ENCODE results near the gene EIF3I. TPM values are rescaled to one million over a fixed set of nuclear protein-coding genes. Genes with fewer than 3 reads are reported as not detected.

EIF3I gene
- total and polyA plus RNA-seq, 2 donors: 155 to 161 TPM

DNA sequence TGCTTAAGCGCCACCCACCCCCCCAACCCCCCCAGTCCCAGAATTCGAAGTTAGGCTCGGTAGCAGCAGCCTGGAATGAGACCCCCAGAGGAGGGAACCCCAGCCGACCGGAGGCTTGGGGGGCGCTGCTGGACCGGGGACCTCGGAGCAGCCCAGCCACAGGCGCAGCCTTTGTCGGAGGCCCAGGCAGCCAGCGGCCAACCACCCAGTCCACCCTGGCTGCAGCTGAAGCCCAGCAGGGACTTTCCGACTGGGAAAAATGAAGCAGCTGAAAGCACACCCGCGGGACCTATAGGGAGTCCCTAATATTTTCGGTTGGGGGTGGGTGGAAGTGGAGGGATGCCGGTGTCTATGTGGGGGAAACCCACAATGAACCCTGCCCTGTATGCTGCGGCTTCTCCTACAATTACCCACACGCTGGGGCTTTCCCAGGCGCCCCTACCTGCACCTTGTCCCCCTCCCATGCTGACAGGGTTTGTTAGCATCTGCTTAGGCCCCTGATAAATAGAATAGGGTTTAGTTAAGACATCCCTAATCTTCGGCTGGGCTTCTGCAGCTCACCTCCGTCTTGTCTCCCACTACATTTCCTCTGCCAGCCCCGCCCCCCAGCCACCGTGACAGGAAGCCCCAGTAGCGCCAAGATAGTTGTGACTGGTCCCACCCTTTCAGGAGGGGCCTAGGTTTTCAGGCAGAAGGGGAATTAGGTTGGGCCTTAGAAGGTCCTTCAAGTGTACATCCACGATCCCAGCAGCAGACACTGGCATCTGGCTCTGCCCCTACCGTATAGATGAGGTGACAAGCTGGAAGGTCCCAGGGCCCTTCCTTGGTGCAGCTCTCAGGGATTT, 21.0 kb upstream of the EIF3I start:
- 1% methylated on average over 26 of the region's 26 CpGs for WGBS
- no peaks in the 10 kb centered on the region for H3K27me3 ChIP-seq (ENCODE audit: control insufficient read depth in 2 of 2, insufficient read depth in 1 of 2, low read length in 1 of 2)
- H3K4me1 ChIP-seq (ENCODE audit: control insufficient read depth in 2 of 2, insufficient read depth in 2 of 2, low read length in 2 of 2): peaks cover 17 to 47% of the 10 kb centered on the region in 2 donors

GRCh38 chr1:32204943-32205361, 17.3 kb upstream of the EIF3I start:
- 79% methylated on average over 26 of the region's 26 CpGs for WGBS
- DNase-seq (ENCODE audit: low read depth in 6 of 9, low spot score in 9 of 9): no peak
- peaks cover 7 to 16% of the 10 kb centered on the region in 2 donors for H3K36me3 ChIP-seq (ENCODE audit: control insufficient read depth in 2 of 2, insufficient read depth in 2 of 2, low read length in 1 of 2)
- peaks cover 14 to 39% of the 10 kb centered on the region in 2 donors for H3K4me1 ChIP-seq (ENCODE audit: control insufficient read depth in 2 of 2, insufficient read depth in 2 of 2, low read length in 2 of 2)
- H3K27ac ChIP-seq (ENCODE audit: low read depth in 1 of 2, low read length in 1 of 2): no peak overlapping the region
- peak overlapping the region; percentile 61 to 64 for H3K4me3 ChIP-seq (ENCODE audit: low read length in 2 of 2)
- H3K9me3 ChIP-seq (ENCODE audit: control insufficient read depth in 2 of 2, insufficient read depth in 1 of 2, low read length in 1 of 2): no peaks in the 10 kb centered on the region
- H3K27me3 ChIP-seq (ENCODE audit: control insufficient read depth in 2 of 2, insufficient read depth in 1 of 2, low read length in 1 of 2): no peaks in the 10 kb centered on the region

More for the DNA sequence above, 21.0 kb upstream of the EIF3I start:
- peak in 7 of 9 donors; percentile 55 to 90 (median 76) for DNase-seq (ENCODE audit: low read depth in 6 of 9, low spot score in 9 of 9)
- H3K36me3 ChIP-seq (ENCODE audit: control insufficient read depth in 2 of 2, insufficient read depth in 2 of 2, low read length in 1 of 2): peaks cover 17 to 28% of the 10 kb centered on the region in 2 donors
- H3K9me3 ChIP-seq (ENCODE audit: control insufficient read depth in 2 of 2, insufficient read depth in 1 of 2, low read length in 1 of 2): no peaks in the 10 kb centered on the region
- peak overlapping the region; percentile 73 to 90 for H3K4me3 ChIP-seq (ENCODE audit: low read length in 2 of 2)
- peak overlapping the region; percentile 85 to 93 for H3K27ac ChIP-seq (ENCODE audit: low read depth in 1 of 2, low read length in 1 of 2)

GRCh38 chr1:32205401-32206370, 16.5 kb upstream of the EIF3I start, which contains the start of gene IQCC:
Gene IQCC (plus strand): TSS chr1:32205671. CDS start chr1:32205682, 11 bp downstream.
- Histone ChIP-seq H3K4me3 (ENCODE audit: low read length in 2 of 2) (peak within 1 kb of the TSS; percentile 61 to 64), H3K36me3 (ENCODE audit: control insufficient read depth in 2 of 2, insufficient read depth in 2 of 2, low read length in 1 of 2) (peaks cover 7 to 16% of the 10 kb centered on the region in 2 donors), H3K27ac (ENCODE audit: low read depth in 1 of 2, low read length in 1 of 2) (peak within 1 kb of the TSS; percentile 25 to 63), H3K27me3 (ENCODE audit: control insufficient read depth in 2 of 2, insufficient read depth in 1 of 2, low read length in 1 of 2) (no peaks in the 10 kb centered on the region), H3K4me1 (ENCODE audit: control insufficient read depth in 2 of 2, insufficient read depth in 2 of 2, low read length in 2 of 2) (peaks cover 11 to 35% of the 10 kb centered on the region in 2 donors), H3K9me3 (ENCODE audit: control insufficient read depth in 2 of 2, insufficient read depth in 1 of 2, low read length in 1 of 2) (no peaks in the 10 kb centered on the region)
- DNase-seq (ENCODE audit: low read depth in 6 of 9, low spot score in 9 of 9): peak in 8 of 9 donors; percentile 68 to 89 (median 76)
- 4% methylated on average over 77 of the region's 77 CpGs for WGBS

DNA sequence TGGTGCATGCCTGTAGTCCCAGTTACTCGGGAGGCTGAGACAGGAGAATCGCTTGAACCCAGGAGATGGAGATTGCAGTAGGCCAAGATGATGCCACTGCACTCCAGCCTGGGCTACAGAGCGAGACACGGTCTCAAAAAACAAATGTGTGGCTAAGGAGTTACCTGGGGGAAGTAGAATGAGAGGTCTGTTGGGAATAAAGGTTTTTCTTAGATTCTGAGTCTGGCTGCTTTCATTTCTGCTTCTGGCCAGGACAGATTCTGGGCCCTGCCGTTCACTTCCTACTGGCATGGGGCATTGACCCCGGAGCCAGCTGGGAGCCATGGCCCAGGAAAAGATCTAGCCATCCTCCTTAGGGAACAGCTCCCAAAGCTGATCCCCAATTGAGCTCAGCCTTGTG, 13.7 kb upstream of the EIF3I start:
- DNase-seq (ENCODE audit: low read depth in 6 of 9, low spot score in 9 of 9): no peak

GRCh38 chr1:32208891-32209328, 13.3 kb upstream of the EIF3I start, which contains the start of gene DCDC2B:
Gene DCDC2B (plus strand): TSS chr1:32209089. CDS start chr1:32209094, 5 bp downstream.
- H3K27ac ChIP-seq (ENCODE audit: low read depth in 1 of 2, low read length in 1 of 2): no peak within 1 kb of the TSS
- H3K27me3 ChIP-seq (ENCODE audit: control insufficient read depth in 2 of 2, insufficient read depth in 1 of 2, low read length in 1 of 2): no peaks in the 10 kb centered on the region
- H3K36me3 ChIP-seq (ENCODE audit: control insufficient read depth in 2 of 2, insufficient read depth in 2 of 2, low read length in 1 of 2): peaks cover 7 to 16% of the 10 kb centered on the region in 2 donors
- H3K4me1 ChIP-seq (ENCODE audit: control insufficient read depth in 2 of 2, insufficient read depth in 2 of 2, low read length in 2 of 2): peaks cover 6 to 15% of the 10 kb centered on the region in 2 donors
- H3K9me3 ChIP-seq (ENCODE audit: control insufficient read depth in 2 of 2, insufficient read depth in 1 of 2, low read length in 1 of 2): no peaks in the 10 kb centered on the region
- WGBS: 94% methylated on average over 5 of the region's 5 CpGs
- no peak within 1 kb of the TSS for H3K4me3 ChIP-seq (ENCODE audit: low read length in 2 of 2)
- DNase-seq (ENCODE audit: low read depth in 6 of 9, low spot score in 9 of 9): no peak

More for the DNA sequence above, 13.7 kb upstream of the EIF3I start:
- Histone ChIP-seq H3K27ac (ENCODE audit: low read depth in 1 of 2, low read length in 1 of 2) (no peak overlapping the region), H3K27me3 (ENCODE audit: control insufficient read depth in 2 of 2, insufficient read depth in 1 of 2, low read length in 1 of 2) (no peaks in the 10 kb centered on the region), H3K36me3 (ENCODE audit: control insufficient read depth in 2 of 2, insufficient read depth in 2 of 2, low read length in 1 of 2) (peaks cover 7 to 16% of the 10 kb centered on the region in 2 donors), H3K4me3 (ENCODE audit: low read length in 2 of 2) (no peak overlapping the region), H3K4me1 (ENCODE audit: control insufficient read depth in 2 of 2, insufficient read depth in 2 of 2, low read length in 2 of 2) (peaks cover 6 to 15% of the 10 kb centered on the region in 2 donors), H3K9me3 (ENCODE audit: control insufficient read depth in 2 of 2, insufficient read depth in 1 of 2, low read length in 1 of 2) (no peaks in the 10 kb centered on the region)
- 97% methylated on average over 6 of the region's 6 CpGs for WGBS

DNA sequence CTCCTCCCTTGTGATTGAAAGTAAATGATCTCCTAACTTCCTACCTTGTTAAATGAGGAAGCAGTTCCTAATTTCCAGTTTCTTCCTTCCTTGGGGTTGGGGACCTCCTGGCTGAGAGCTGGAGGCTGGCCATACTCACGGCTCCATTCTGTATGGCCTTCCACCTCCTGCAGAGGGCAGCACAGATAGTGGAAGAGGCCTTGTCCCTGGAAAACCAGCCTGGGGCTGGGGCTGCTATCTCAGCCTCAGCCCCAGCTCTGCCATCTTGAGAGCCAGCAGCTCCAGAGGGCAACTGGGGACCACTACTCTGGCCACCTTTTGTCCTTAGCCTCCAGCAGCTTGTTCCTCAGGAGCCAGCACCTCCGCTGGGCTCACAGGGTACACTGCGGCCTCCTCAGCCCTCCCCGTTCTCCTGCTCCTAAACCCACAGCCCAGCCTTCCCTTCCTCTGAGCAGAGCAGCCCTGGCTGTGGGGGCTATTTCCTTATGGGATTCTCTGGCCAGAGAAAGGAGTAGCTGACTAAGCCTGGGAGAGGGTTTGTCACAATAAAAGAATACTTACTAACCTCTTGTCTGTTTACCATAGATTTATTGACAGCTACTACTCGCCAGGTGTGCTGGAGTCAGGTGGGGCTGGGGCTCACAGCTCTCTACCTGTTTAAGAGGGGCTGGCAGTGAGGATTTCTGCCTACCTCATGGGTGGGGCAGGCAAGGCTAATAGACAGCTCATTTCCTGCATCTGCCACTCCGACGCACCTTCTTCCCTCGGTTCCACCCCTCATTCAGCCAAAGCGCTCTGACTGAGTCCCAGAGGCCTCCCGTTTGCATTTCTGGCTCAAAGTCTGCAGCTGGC, 6.4 kb upstream of the EIF3I start:
- Histone ChIP-seq H3K36me3 (ENCODE audit: control insufficient read depth in 2 of 2, insufficient read depth in 2 of 2, low read length in 1 of 2) (peaks cover 23 to 30% of the 10 kb centered on the region in 2 donors), H3K4me1 (ENCODE audit: control insufficient read depth in 2 of 2, insufficient read depth in 2 of 2, low read length in 2 of 2) (peaks cover 0 to 7% of the 10 kb centered on the region in 2 donors), H3K4me3 (ENCODE audit: low read length in 2 of 2) (no peak overlapping the region), H3K27me3 (ENCODE audit: control insufficient read depth in 2 of 2, insufficient read depth in 1 of 2, low read length in 1 of 2) (no peaks in the 10 kb centered on the region), H3K27ac (ENCODE audit: low read depth in 1 of 2, low read length in 1 of 2) (no peak overlapping the region), H3K9me3 (ENCODE audit: control insufficient read depth in 2 of 2, insufficient read depth in 1 of 2, low read length in 1 of 2) (no peaks in the 10 kb centered on the region)
- DNase-seq (ENCODE audit: low read depth in 6 of 9, low spot score in 9 of 9): peak in 5 of 9 donors; percentile 51 to 77 (median 59)
- WGBS: 90% methylated on average over 10 of the region's 10 CpGs

DNA sequence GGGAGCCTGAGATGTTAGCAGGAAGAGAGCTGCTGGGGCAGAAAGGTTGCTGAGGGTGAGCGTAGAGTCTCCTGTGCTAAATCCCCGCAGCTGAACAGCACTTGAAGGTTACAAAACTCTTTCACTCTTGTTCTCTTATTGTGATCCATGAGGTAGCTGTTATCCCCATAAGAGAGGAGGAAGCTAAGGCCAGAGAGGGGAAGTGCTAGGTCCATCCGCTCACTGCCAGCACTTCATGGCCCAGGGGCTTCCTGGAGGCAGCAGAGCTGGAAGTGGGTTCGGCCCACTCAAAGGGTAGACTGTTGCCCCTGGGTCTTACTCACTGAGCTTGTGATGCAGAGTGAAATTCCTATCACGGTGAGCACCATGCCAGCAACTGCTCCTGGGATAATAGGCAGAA, 5.6 kb upstream of the EIF3I start:
- no peaks in the 10 kb centered on the region for H3K9me3 ChIP-seq (ENCODE audit: control insufficient read depth in 2 of 2, insufficient read depth in 1 of 2, low read length in 1 of 2)
- peaks cover 23 to 30% of the 10 kb centered on the region in 2 donors for H3K36me3 ChIP-seq (ENCODE audit: control insufficient read depth in 2 of 2, insufficient read depth in 2 of 2, low read length in 1 of 2)
- 96% methylated on average over 5 of the region's 5 CpGs for WGBS
- DNase-seq (ENCODE audit: low read depth in 6 of 9, low spot score in 9 of 9): no peak
- H3K4me3 ChIP-seq (ENCODE audit: low read length in 2 of 2): no peak overlapping the region
- H3K27ac ChIP-seq (ENCODE audit: low read depth in 1 of 2, low read length in 1 of 2): no peak overlapping the region
- H3K27me3 ChIP-seq (ENCODE audit: control insufficient read depth in 2 of 2, insufficient read depth in 1 of 2, low read length in 1 of 2): no peaks in the 10 kb centered on the region
- peaks cover 3 to 14% of the 10 kb centered on the region in 2 donors for H3K4me1 ChIP-seq (ENCODE audit: control insufficient read depth in 2 of 2, insufficient read depth in 2 of 2, low read length in 2 of 2)

- Histone ChIP-seq H3K27me3 (ENCODE audit: control insufficient read depth in 2 of 2, insufficient read depth in 1 of 2, low read length in 1 of 2) (no peaks in the 10 kb centered on the region), H3K36me3 (ENCODE audit: control insufficient read depth in 2 of 2, insufficient read depth in 2 of 2, low read length in 1 of 2) (peaks cover 26 to 35% of the 10 kb centered on the region in 2 donors), H3K4me1 (ENCODE audit: control insufficient read depth in 2 of 2, insufficient read depth in 2 of 2, low read length in 2 of 2) (peaks cover 9 to 31% of the 10 kb centered on the region in 2 donors), H3K9me3 (ENCODE audit: control insufficient read depth in 2 of 2, insufficient read depth in 1 of 2, low read length in 1 of 2) (no peaks in the 10 kb centered on the region), H3K27ac (ENCODE audit: low read depth in 1 of 2, low read length in 1 of 2) (no peak overlapping the region), H3K4me3 (ENCODE audit: low read length in 2 of 2) (no peak overlapping the region)
- WGBS: 98% methylated on average over 7 of the region's 7 CpGs
- no peak for DNase-seq (ENCODE audit: low read depth in 6 of 9, low spot score in 9 of 9)
Measured at GRCh38 chr1:32219022-32219421, 3.2 kb upstream of the EIF3I start.
